Measurements from ENCODE around the gene NKD1.

The NKD1 gene

DNA sequence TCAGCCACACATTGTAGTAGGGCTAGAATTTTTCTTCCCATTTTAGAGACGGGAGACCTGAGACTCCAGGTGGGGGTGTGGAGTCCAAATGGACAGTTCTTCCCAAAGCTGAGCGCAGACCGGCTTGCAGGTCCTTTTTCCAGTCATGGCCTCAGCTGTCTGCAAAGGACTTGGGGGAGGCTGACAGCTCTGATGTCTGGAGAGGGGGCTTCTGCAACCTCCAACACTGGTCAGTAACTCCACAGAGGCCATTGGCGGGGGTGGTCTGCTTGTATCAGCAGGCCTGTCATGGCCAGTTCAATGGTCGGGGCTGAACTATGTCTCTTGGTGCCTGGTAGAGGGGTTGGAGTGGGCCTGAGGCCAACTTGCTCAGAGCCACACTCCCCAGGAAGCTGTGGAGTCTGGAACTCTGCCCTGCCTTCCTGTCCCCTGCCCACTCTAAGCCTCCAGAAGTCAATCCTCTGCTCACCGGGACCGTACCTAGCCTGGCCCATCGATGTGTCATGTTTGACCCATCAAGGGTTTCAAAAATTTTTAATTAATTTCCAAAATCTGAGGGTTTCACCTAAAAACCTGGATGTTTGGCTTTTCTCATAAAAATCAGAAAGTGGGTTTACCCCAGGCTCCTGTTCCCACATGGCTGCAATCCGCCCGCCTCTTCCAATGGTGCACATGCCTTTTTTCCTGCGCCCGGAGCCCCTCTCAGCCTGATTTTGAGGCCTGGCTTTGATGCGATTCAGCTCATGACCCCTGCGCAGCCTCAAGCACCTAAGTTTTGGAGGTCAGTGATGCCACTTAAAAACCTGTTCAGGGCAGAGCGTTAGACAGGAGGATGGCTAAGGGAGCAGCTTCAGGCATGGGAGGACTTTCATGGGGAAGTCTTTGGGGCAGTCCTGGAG lies 93.0 kb downstream of the NKD1 start:
- no peaks in the 10 kb centered on the region for H3K4me1 Mint-ChIP-seq (ENCODE audit: low read depth)
- H3K27ac Mint-ChIP-seq, result no peak overlapping the region
- no peak overlapping the region for H3K4me3 Mint-ChIP-seq
- H3K9me3 Mint-ChIP-seq, result no peaks in the 10 kb centered on the region
- H3K36me3 Mint-ChIP-seq (ENCODE audit: low read depth), result no peaks in the 10 kb centered on the region
- H3K27me3 Mint-ChIP-seq, result no peaks in the 10 kb centered on the region

GRCh38 chr16:50641818-50642187 lies 93.6 kb downstream of the NKD1 start:
- no peak overlapping the region for H3K27ac Mint-ChIP-seq
- H3K27me3 Mint-ChIP-seq, result no peaks in the 10 kb centered on the region
- H3K36me3 Mint-ChIP-seq (ENCODE audit: low read depth), result no peaks in the 10 kb centered on the region
- H3K4me3 Mint-ChIP-seq, result no peak overlapping the region
- H3K9me3 Mint-ChIP-seq, result no peaks in the 10 kb centered on the region
- no peaks in the 10 kb centered on the region for H3K4me1 Mint-ChIP-seq (ENCODE audit: low read depth)

DNA sequence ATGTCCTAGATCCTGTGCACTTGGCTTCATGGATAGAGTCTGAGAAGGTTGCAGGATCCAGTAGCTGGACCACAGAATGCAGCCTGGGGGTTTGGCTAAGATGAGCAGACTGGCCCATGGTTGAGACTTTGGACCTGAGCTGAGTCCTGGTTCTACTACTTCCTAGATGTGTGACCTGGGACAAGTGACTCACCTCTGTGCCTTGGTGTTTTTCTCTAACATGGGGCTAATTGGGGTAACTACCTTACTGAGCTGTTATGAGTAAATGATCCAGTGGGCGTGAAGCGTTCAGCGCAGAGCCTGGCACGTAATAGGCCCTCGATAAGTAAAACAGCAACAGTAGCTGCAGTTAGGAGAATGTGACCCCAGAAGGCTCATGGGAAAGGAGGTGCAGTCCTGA lies 94.2 kb downstream of the NKD1 start:
- H3K36me3 Mint-ChIP-seq (ENCODE audit: low read depth), result no peaks in the 10 kb centered on the region
- no peaks in the 10 kb centered on the region for H3K4me1 Mint-ChIP-seq (ENCODE audit: low read depth)
- no peak overlapping the region for H3K4me3 Mint-ChIP-seq
- no peaks in the 10 kb centered on the region for H3K27me3 Mint-ChIP-seq
- no peaks in the 10 kb centered on the region for H3K9me3 Mint-ChIP-seq
- no peak overlapping the region for H3K27ac Mint-ChIP-seq

DNA sequence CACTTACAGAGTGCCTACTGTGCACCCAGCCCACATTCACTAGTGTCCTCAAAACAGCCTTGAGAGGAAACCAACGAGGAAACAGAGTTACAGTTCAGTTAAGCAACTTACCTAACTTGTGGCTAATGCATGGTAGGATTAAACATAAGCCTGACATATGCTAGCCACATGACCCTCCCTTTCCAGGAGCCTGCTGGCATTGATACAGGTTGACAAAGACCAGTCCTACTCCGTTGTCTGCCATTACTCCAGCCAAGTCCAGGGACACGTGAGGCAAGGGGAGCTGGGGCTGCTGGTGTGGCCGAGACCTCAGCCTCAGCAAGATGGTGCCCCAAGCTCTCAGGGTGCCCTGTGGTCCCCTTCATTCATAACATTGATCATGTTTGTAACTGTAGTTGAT lies 95.0 kb downstream of the NKD1 start:
- Mint-ChIP-seq H3K36me3 (ENCODE audit: low read depth) (no peaks in the 10 kb centered on the region), H3K9me3 (no peaks in the 10 kb centered on the region), H3K4me3 (no peak overlapping the region), H3K4me1 (ENCODE audit: low read depth) (no peaks in the 10 kb centered on the region), H3K27ac (no peak overlapping the region), H3K27me3 (no peaks in the 10 kb centered on the region)

DNA sequence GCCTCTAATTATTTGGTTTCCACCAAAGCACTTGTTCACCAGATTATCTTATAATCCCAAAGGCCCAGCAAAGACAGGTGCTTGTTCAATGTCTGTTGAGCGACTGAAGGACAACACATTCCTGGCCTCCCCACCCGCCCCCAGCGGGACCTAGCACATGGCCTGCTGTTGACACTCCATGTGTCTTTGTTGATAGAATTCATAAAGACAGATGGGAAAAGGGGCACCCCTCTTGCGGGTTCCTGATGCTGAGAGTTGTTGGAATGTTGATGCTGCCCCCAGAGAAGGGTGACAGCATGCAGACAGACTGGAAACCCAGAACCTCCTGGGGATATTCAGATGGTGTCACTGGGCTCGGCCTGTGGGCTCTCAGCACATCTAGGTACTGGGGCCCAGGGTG lies 96.0 kb downstream of the NKD1 start:
- no peak overlapping the region for H3K27ac Mint-ChIP-seq
- no peaks in the 10 kb centered on the region for H3K36me3 Mint-ChIP-seq (ENCODE audit: low read depth)
- no peaks in the 10 kb centered on the region for H3K27me3 Mint-ChIP-seq
- no peaks in the 10 kb centered on the region for H3K4me1 Mint-ChIP-seq (ENCODE audit: low read depth)
- no peaks in the 10 kb centered on the region for H3K9me3 Mint-ChIP-seq
- H3K4me3 Mint-ChIP-seq, result no peak overlapping the region

GRCh38 chr16:50644729-50645128 lies 96.5 kb downstream of the NKD1 start:
- H3K27ac Mint-ChIP-seq, result no peak overlapping the region
- no peaks in the 10 kb centered on the region for H3K27me3 Mint-ChIP-seq
- H3K4me1 Mint-ChIP-seq (ENCODE audit: low read depth), result no peaks in the 10 kb centered on the region

GRCh38 chr16:50645563-50646220 lies 97.5 kb downstream of the NKD1 start:
- H3K9me3 Mint-ChIP-seq, result no peaks in the 10 kb centered on the region
- no peak overlapping the region for H3K27ac Mint-ChIP-seq

More at GRCh38 chr16:50644729-50645128, 96.5 kb downstream of the NKD1 start:
- H3K9me3 Mint-ChIP-seq, result no peaks in the 10 kb centered on the region
- H3K4me3 Mint-ChIP-seq, result no peak overlapping the region
- no peaks in the 10 kb centered on the region for H3K36me3 Mint-ChIP-seq (ENCODE audit: low read depth)

DNA sequence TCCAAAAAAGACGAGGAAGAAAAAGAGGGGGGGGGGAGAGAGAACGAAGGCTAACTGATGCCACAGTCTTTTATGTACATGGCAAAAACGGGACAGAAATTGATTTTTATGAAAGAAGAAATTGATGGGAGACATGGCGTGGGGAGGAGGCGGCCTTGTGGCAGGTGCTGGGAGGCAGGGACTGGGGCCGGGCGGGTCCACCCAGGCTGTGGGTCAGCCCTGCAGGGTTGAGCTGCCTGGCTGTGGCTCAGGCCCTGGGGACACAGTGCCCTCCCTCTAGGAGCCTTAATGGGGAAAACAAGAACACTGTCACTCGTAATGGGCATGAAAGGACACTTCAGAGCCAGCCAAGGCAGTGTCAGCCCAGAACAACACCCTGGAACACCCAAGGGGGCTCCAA lies 98.1 kb downstream of the NKD1 start:
- H3K4me1 Mint-ChIP-seq (ENCODE audit: low read depth), result no peaks in the 10 kb centered on the region
- no peaks in the 10 kb centered on the region for H3K36me3 Mint-ChIP-seq (ENCODE audit: low read depth)
- H3K4me3 Mint-ChIP-seq, result no peak overlapping the region
- H3K9me3 Mint-ChIP-seq, result no peaks in the 10 kb centered on the region
- H3K27me3 Mint-ChIP-seq, result no peaks in the 10 kb centered on the region
- H3K27ac Mint-ChIP-seq, result no peak overlapping the region

More at GRCh38 chr16:50645563-50646220, 97.5 kb downstream of the NKD1 start:
- Mint-ChIP-seq H3K4me3 (no peak overlapping the region), H3K27me3 (no peaks in the 10 kb centered on the region), H3K36me3 (ENCODE audit: low read depth) (no peaks in the 10 kb centered on the region), H3K4me1 (ENCODE audit: low read depth) (no peaks in the 10 kb centered on the region)

- no peak overlapping the region for H3K4me3 Mint-ChIP-seq
- no peaks in the 10 kb centered on the region for H3K36me3 Mint-ChIP-seq (ENCODE audit: low read depth)
- no peak overlapping the region for H3K27ac Mint-ChIP-seq
- no peaks in the 10 kb centered on the region for H3K4me1 Mint-ChIP-seq (ENCODE audit: low read depth)
- H3K27me3 Mint-ChIP-seq, result no peaks in the 10 kb centered on the region
- H3K9me3 Mint-ChIP-seq, result peaks cover 3% of the 10 kb centered on the region
These were observed 103.7 kb downstream of the NKD1 start for GRCh38 chr16:50651835-50652438.

GRCh38 chr16:50652836-50653425 lies 104.7 kb downstream of the NKD1 start:
- no peaks in the 10 kb centered on the region for H3K36me3 Mint-ChIP-seq (ENCODE audit: low read depth)
- peaks cover 3% of the 10 kb centered on the region for H3K9me3 Mint-ChIP-seq
- H3K4me3 Mint-ChIP-seq, result no peak overlapping the region
- H3K27me3 Mint-ChIP-seq, result no peaks in the 10 kb centered on the region
- H3K27ac Mint-ChIP-seq, result no peak overlapping the region
- no peaks in the 10 kb centered on the region for H3K4me1 Mint-ChIP-seq (ENCODE audit: low read depth)

DNA sequence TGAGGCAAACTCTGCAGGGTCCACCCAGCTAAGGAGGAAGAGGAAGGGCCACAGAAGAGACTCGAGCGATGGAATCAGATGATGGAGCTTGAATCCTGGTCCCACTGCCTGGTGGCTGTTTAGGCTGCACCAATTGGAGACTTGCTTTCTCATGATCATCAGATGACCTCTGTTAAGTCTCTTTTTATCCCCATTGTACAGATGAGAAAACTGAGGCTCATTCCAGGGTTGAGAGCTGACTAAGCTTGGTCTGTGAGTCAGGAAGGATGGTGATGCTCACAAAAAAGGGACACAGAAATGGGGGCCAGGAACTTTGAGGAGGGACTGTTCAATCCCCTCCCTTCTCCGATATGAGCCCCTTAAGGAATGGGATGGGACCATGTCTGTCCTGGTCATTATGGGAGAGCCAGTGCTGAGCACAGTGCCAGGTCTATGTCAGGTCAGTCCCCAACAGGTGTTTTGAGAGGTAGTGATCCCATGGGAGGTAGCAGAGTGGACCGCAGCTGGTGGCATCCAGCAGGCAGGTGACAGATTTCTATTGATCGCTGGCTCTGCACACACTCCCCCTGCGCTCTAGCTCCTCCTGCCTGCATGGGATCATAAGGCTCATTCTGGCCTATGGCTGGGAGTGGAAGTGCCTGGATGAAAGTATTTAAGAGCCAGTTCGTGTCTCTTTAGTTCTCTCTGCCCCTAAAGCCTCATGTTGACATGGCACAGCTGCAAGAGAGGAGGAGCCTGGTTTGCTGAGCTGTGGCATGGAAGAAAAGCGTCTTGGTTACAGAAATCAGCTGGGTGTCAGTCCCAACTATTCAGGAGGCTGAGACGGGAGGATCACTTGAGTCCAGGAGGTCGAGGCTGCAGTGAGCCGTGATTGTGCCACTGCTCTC lies 105.7 kb downstream of the NKD1 start:
- Mint-ChIP-seq H3K4me1 (ENCODE audit: low read depth) (no peaks in the 10 kb centered on the region), H3K36me3 (ENCODE audit: low read depth) (no peaks in the 10 kb centered on the region), H3K27me3 (no peaks in the 10 kb centered on the region), H3K9me3 (peaks cover 3% of the 10 kb centered on the region), H3K4me3 (no peak overlapping the region), H3K27ac (no peak overlapping the region)

DNA sequence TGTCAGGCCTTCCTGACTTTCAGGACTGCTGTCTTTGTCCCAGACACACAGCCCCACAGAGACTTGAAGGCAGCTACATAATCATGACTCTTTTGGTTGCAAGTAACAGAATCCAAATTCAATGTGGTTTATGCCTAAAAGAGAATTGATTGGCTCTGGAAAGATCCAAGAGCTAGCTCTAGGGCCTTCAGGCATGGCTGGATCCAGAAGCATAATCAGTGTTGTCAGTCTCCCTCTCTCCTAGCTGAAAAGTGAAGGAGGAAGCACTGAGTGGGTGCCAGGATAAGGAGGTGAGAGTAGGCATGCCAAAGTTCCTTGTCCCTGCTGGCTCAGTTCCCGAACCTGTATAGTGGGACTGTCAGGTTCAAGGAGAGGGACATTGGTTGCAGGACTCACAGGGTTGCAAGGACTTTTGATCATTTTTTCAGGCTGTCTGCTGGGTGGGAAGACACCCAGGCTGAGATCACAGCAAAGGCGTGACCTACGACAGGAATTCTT lies 107.4 kb downstream of the NKD1 start:
- no peaks in the 10 kb centered on the region for H3K27me3 Mint-ChIP-seq
- no peak overlapping the region for H3K27ac Mint-ChIP-seq
- no peaks in the 10 kb centered on the region for H3K4me1 Mint-ChIP-seq (ENCODE audit: low read depth)

GRCh38 chr16:50657241-50657640 lies 109.0 kb downstream of the NKD1 start:
- Mint-ChIP-seq H3K9me3 (peaks cover 2% of the 10 kb centered on the region), H3K36me3 (ENCODE audit: low read depth) (no peaks in the 10 kb centered on the region), H3K27ac (no peak overlapping the region), H3K27me3 (no peaks in the 10 kb centered on the region), H3K4me3 (no peak overlapping the region), H3K4me1 (ENCODE audit: low read depth) (no peaks in the 10 kb centered on the region)

More for the DNA sequence above, 107.4 kb downstream of the NKD1 start:
- Mint-ChIP-seq H3K9me3 (peaks cover 3% of the 10 kb centered on the region), H3K4me3 (no peak overlapping the region), H3K36me3 (ENCODE audit: low read depth) (no peaks in the 10 kb centered on the region)

DNA sequence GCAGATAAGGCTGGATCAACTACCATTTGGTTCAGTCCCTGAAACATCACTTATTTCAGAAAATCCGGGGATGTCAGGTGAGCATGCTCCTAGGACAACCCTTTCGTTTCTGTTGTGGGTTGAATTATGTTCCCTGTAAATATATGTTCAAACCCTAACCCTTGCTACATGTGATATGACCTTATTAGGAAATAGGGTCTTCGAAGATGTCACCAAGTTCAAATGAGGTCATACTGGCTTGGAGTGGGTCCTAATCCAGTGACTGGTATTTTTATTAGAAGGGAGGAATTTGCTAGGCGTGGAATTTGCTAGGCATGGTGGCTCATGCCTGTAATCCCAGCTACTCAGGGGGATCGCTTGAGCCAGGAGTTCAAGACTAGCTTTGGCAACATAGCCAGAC lies 111.6 kb downstream of the NKD1 start:
- Mint-ChIP-seq H3K27ac (peak overlapping the region; percentile 14), H3K4me3 (no peak overlapping the region), H3K36me3 (ENCODE audit: low read depth) (no peaks in the 10 kb centered on the region), H3K9me3 (peaks cover 5% of the 10 kb centered on the region), H3K27me3 (no peaks in the 10 kb centered on the region), H3K4me1 (ENCODE audit: low read depth) (peaks cover 4% of the 10 kb centered on the region)
